ENCODE data around the gene ISLR.

Gene ISLR

GRCh38 chr15:74173380-74174218, at the start of gene ISLR:
TSS of gene ISLR (plus strand) at chr15:74173710. CDS start at chr15:74174859, 1,149 bp downstream.
- no peak for DNase-seq

GRCh38 chr15:74124196-74124595, 49.3 kb upstream of the ISLR start:
- no peak for DNase-seq

- no peak for DNase-seq
Measured at GRCh38 chr15:74124759-74125158, 48.8 kb upstream of the ISLR start.

- peak; percentile 20 to 93 (median 72) for DNase-seq
Measured at GRCh38 chr15:74127255-74127953, 46.1 kb upstream of the ISLR start.

- DNase-seq, result peak in 1 of 51 donors; percentile 72
Measured at GRCh38 chr15:74127954-74128784, 45.3 kb upstream of the ISLR start.

GRCh38 chr15:74128785-74129585, 44.5 kb upstream of the ISLR start:
- DNase-seq, result peak in 1 of 51 donors; percentile 20

GRCh38 chr15:74129586-74130154, 43.8 kb upstream of the ISLR start:
- peak in 2 of 51 donors; percentile 16 to 66 for DNase-seq

GRCh38 chr15:74130155-74130848, 43.2 kb upstream of the ISLR start, which contains the start of gene ISLR2:
TSS of gene ISLR2 (plus strand) at chr15:74130586. CDS start at chr15:74132755, 2,169 bp downstream.
- peak in 1 of 51 donors; percentile 31 for DNase-seq

GRCh38 chr15:74130849-74131627, 42.5 kb upstream of the ISLR start:
- DNase-seq, result no peak

- no peak for DNase-seq
Measured at GRCh38 chr15:74131628-74132413, 41.7 kb upstream of the ISLR start.

GRCh38 chr15:74132681-74133651, 40.5 kb upstream of the ISLR start:
- DNase-seq, result no peak

GRCh38 chr15:74133694-74134386, 39.7 kb upstream of the ISLR start:
- no peak for DNase-seq

- peak in 14 of 51 donors; percentile 6 to 63 (median 30) for DNase-seq
Measured at GRCh38 chr15:74134387-74135027, 39.0 kb upstream of the ISLR start.

GRCh38 chr15:74135041-74135565, 38.4 kb upstream of the ISLR start:
- no peak for DNase-seq

GRCh38 chr15:74136540-74136813, 37.0 kb upstream of the ISLR start:
- DNase-seq, result no peak

All from hypothalamus (tissue), 51 donors.